ENCODE measurements around the gene SSC5D. TPM values are rescaled to one million over a fixed set of nuclear protein-coding genes. Genes with fewer than 3 reads are reported as not detected.

Gene SSC5D
- total RNA-seq, 1 experiment from 2014 or later, result 1.0 TPM

DNA sequence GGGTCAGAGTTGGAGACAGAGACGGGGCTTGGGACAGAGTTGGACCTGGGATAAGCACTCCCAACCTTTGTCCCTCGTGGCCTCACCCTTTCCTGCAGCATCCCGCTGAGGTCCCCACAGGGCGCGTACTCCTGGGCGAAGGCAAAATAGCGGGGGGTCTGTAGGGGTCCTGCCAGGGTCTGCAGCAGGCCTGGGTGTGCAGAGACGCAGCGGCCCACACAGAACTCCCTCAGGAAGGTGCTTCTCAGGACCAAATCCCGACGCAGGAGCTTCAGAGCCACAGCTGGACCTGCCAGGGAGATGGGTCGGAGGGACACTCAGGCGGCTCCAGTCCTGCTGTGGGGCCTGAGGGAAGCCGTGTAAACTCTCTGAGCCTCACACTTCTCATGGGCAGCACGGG is 55.8 kb downstream of the SSC5D start:
- H3K79me2 ChIP-seq (ENCODE audit: low read length), result no peaks in the 10 kb centered on the region
- no peak overlapping the region for H3K4me2 ChIP-seq (ENCODE audit: low read depth, low read length, poor library complexity, severe bottlenecking)
- no peak overlapping the region for H3K9ac ChIP-seq (ENCODE audit: low read length)
- DNase-seq, result no peak
- H3K36me3 ChIP-seq (ENCODE audit: insufficient read depth, low read length), result no peaks in the 10 kb centered on the region
- no peaks in the 10 kb centered on the region for H4K20me1 ChIP-seq (ENCODE audit: insufficient read depth, low read depth, low read length)
- no peaks in the 10 kb centered on the region for H3K27me3 ChIP-seq (ENCODE audit: low read length)
- H3K9me3 ChIP-seq (ENCODE audit: low read length), result no peaks in the 10 kb centered on the region
- H3K4me3 ChIP-seq (ENCODE audit: low read length), result no peak overlapping the region
- no peaks in the 10 kb centered on the region for H3K4me1 ChIP-seq (ENCODE audit: low read length)
- H3K9me2 ChIP-seq (replicated peaks; ENCODE audit: insufficient read depth, low read length), result no peaks in the 10 kb centered on the region
- H2AFZ ChIP-seq (ENCODE audit: low read length), result no peak overlapping the region
- no peak overlapping the region for H3K27ac ChIP-seq (ENCODE audit: low read length)

DNA sequence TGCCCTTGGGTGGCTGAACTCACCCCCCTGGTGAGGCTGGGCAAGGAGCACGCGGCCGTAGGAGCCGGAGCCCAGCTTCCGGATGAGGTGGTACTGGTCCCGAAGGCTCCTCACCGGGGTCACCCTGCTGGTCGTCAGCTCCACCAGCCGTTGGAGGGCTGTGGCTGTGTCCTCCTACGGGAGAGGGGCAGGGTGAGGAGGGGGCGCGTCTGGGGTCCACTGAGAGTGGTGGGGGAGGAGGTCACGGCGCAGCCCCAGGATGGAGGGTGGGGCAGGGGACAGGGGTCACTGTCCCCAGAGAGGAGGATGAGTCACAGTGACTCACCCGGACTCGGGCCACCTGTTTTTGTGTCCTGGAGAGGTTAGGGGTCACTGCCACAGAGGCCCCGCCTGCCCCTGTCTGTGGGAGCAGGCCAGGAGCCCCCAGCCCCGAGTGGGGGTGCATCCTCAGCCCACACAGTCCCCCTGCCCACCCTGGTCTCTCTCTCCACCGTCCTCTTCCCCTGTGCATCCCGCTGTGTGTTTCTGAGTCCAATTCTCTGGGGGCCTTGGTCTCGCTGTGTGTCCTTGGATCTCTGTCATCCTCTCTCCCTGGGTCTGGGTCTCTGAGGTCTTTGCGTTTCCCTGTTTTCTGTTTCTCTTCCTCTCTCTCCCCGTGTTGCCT is 56.7 kb downstream of the SSC5D start:
- no peak overlapping the region for H3K4me3 ChIP-seq (ENCODE audit: low read length)
- no peaks in the 10 kb centered on the region for H3K27me3 ChIP-seq (ENCODE audit: low read length)
- H4K20me1 ChIP-seq (ENCODE audit: insufficient read depth, low read depth, low read length), result no peaks in the 10 kb centered on the region
- no peak overlapping the region for H3K27ac ChIP-seq (ENCODE audit: low read length)
- no peak overlapping the region for H3K4me2 ChIP-seq (ENCODE audit: low read depth, low read length, poor library complexity, severe bottlenecking)
- no peaks in the 10 kb centered on the region for H3K79me2 ChIP-seq (ENCODE audit: low read length)
- H2AFZ ChIP-seq (ENCODE audit: low read length), result no peak overlapping the region
- no peaks in the 10 kb centered on the region for H3K9me3 ChIP-seq (ENCODE audit: low read length)
- H3K9ac ChIP-seq (ENCODE audit: low read length), result no peak overlapping the region
- no peaks in the 10 kb centered on the region for H3K4me1 ChIP-seq (ENCODE audit: low read length)
- no peaks in the 10 kb centered on the region for H3K9me2 ChIP-seq (replicated peaks; ENCODE audit: insufficient read depth, low read length)
- no peaks in the 10 kb centered on the region for H3K36me3 ChIP-seq (ENCODE audit: insufficient read depth, low read length)
- no peak for DNase-seq

DNA sequence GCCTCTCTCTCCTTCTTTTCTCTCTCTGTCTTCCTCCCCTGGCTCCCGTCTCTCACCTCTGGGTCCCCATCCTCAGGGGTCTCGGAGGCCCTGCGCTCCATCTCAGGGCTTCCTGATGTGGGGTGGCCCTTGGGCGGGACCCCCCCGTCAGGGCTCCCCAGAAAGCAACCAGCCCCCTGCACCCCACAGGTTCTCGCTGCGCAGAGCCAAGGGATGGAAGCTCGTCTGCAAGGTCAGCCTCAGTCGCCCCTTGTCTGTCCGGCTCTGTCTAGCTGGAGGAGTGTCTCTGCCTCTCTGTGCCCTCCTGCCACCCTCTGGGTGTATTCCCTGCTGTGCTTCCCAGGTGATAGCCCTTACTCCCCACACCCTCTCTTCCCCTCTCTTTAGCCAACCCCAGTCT is 57.2 kb downstream of the SSC5D start, which contains the start of gene SBK3:
Gene SBK3, minus strand, starts transcription at position 101 of the 400 bp plus-strand sequence. Its CDS starts 0 bp downstream, at position 101.
- no peak for DNase-seq
- no peak within 1 kb of the TSS for H3K27ac ChIP-seq (ENCODE audit: low read length)
- H3K27me3 ChIP-seq (ENCODE audit: low read length), result no peaks in the 10 kb centered on the region
- H3K79me2 ChIP-seq (ENCODE audit: low read length), result no peaks in the 10 kb centered on the region
- no peaks in the 10 kb centered on the region for H3K4me1 ChIP-seq (ENCODE audit: low read length)
- no peaks in the 10 kb centered on the region for H3K36me3 ChIP-seq (ENCODE audit: insufficient read depth, low read length)
- H3K9me3 ChIP-seq (ENCODE audit: low read length), result no peaks in the 10 kb centered on the region
- no peaks in the 10 kb centered on the region for H4K20me1 ChIP-seq (ENCODE audit: insufficient read depth, low read depth, low read length)
- H3K4me3 ChIP-seq (ENCODE audit: low read length), result no peak within 1 kb of the TSS
- H3K9ac ChIP-seq (ENCODE audit: low read length), result no peak within 1 kb of the TSS
- no peak within 1 kb of the TSS for H2AFZ ChIP-seq (ENCODE audit: low read length)
- H3K4me2 ChIP-seq (ENCODE audit: low read depth, low read length, poor library complexity, severe bottlenecking), result no peak within 1 kb of the TSS
- H3K9me2 ChIP-seq (replicated peaks; ENCODE audit: insufficient read depth, low read length), result no peaks in the 10 kb centered on the region

DNA sequence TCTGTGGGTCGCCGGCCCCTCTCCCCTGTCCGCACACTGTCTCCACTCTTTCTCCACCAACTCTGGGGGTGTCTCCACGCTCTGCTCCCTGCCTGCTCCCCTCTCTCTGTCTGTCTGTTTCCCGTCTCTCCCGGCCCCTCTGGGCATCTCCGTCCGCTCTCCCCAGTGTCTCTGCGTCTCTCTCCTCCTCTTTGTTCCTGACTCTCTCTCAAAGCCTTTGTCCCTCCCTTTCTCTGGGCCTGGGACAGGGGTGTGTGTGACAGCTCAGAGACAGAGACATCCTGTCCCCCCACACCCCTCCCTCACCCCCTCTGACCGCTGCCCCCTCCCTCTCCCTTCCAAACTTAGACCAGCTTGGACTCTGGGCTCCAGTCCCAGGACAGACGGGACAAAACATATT is 57.8 kb downstream of the SSC5D start:
- Histone ChIP-seq H2AFZ (ENCODE audit: low read length) (no peak overlapping the region), H3K4me2 (ENCODE audit: low read depth, low read length, poor library complexity, severe bottlenecking) (no peak overlapping the region), H3K4me3 (ENCODE audit: low read length) (no peak overlapping the region), H3K9me3 (ENCODE audit: low read length) (no peaks in the 10 kb centered on the region), H3K79me2 (ENCODE audit: low read length) (no peaks in the 10 kb centered on the region), H3K36me3 (ENCODE audit: insufficient read depth, low read length) (no peaks in the 10 kb centered on the region), H4K20me1 (ENCODE audit: insufficient read depth, low read depth, low read length) (no peaks in the 10 kb centered on the region), H3K9me2 (replicated peaks; ENCODE audit: insufficient read depth, low read length) (no peaks in the 10 kb centered on the region), H3K9ac (ENCODE audit: low read length) (no peak overlapping the region), H3K4me1 (ENCODE audit: low read length) (no peaks in the 10 kb centered on the region), H3K27me3 (ENCODE audit: low read length) (no peaks in the 10 kb centered on the region), H3K27ac (ENCODE audit: low read length) (no peak overlapping the region)
- DNase-seq, result no peak

DNA sequence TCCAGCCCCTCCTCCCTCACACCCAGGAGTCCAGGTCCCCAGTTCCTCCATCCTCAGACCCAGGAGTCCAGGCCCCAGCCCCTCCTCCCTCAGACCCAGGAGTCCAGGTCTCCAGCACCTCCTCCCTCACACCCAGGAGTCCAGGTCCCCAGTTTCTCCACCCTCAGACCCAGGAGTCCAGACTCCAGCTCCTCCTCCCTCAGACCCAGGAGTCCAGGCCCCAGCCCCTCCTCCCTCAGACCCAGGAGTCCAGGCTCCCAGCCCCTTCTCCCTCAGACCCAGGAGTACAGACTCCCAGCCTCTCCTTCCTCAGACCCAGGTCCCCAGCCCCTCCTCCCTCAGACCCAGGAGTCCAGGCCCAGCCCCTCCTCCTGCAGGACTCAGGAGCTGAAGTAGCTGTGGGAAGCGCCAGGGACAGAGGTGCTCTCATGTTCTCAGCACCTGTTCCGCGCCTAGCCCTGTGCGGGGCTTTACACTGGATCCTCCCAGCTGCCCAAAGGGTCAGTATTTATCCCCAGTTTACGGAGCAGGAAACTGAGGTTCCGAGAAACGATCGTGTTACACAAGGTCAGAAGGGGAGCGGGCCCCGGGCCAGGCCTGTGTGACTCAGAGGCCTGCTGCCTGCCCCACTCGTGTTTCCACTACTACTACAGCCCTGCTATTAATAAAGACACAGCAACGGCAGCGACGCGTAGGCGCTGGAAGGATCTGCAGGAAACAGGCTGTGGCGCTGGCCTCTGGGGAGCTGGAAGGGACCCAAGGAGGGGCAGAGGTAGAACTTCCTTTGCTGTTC is 58.8 kb downstream of the SSC5D start:
- Histone ChIP-seq H3K9me2 (replicated peaks; ENCODE audit: insufficient read depth, low read length) (no peaks in the 10 kb centered on the region), H3K27ac (ENCODE audit: low read length) (no peak overlapping the region), H3K4me3 (ENCODE audit: low read length) (no peak overlapping the region), H3K9ac (ENCODE audit: low read length) (no peak overlapping the region), H3K4me2 (ENCODE audit: low read depth, low read length, poor library complexity, severe bottlenecking) (no peak overlapping the region), H4K20me1 (ENCODE audit: insufficient read depth, low read depth, low read length) (no peaks in the 10 kb centered on the region), H2AFZ (ENCODE audit: low read length) (no peak overlapping the region), H3K27me3 (ENCODE audit: low read length) (no peaks in the 10 kb centered on the region), H3K36me3 (ENCODE audit: insufficient read depth, low read length) (no peaks in the 10 kb centered on the region), H3K9me3 (ENCODE audit: low read length) (no peaks in the 10 kb centered on the region), H3K4me1 (ENCODE audit: low read length) (no peaks in the 10 kb centered on the region), H3K79me2 (ENCODE audit: low read length) (no peaks in the 10 kb centered on the region)
- no peak for DNase-seq

DNA sequence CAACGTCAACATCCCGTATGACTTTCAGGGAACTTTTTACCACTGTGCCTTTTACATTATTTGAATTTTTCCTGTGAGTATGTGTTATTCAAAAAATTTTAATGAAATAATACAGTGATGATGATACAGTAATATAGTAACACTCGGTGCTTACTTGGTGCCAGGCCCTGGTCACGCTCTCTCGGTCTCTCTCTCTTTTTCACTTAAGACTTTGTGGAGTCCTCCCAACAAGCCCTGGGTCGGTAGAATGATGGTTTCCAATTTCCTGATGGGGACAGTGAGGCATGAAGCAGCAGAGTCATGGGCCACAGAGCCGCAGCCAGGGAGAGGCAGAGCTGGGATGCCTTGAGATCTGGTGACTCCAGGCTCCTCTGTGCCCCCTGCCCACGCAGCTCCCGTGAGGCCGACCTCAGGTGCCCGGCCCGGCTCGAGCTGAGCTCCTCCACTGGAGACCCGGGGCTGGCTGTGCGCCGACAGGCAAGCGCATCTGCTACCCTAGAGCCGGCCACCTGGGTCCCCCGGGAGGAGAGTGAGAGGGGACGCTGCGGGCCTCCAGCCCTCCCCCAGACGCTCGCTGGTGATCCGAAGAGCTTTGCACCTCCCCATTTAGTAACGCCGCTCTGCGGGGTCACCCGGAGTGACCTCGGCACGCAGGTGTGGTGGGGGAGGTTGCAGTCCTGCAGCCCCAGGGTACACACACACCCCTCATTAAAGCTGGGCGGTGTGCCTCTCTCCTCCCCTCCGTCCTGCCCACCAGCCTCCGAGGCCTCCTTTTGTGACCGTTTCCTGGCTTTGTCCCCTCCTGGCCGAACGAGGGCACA is 61.5 kb downstream of the SSC5D start:
- Histone ChIP-seq H3K79me2 (ENCODE audit: low read length) (no peaks in the 10 kb centered on the region), H3K4me2 (ENCODE audit: low read depth, low read length, poor library complexity, severe bottlenecking) (no peak overlapping the region), H3K36me3 (ENCODE audit: insufficient read depth, low read length) (no peaks in the 10 kb centered on the region), H3K4me1 (ENCODE audit: low read length) (peaks cover 4% of the 10 kb centered on the region), H3K9ac (ENCODE audit: low read length) (no peak overlapping the region), H3K9me3 (ENCODE audit: low read length) (no peaks in the 10 kb centered on the region), H3K4me3 (ENCODE audit: low read length) (no peak overlapping the region), H3K27ac (ENCODE audit: low read length) (no peak overlapping the region), H3K27me3 (ENCODE audit: low read length) (no peaks in the 10 kb centered on the region), H3K9me2 (replicated peaks; ENCODE audit: insufficient read depth, low read length) (no peaks in the 10 kb centered on the region), H4K20me1 (ENCODE audit: insufficient read depth, low read depth, low read length) (no peaks in the 10 kb centered on the region), H2AFZ (ENCODE audit: low read length) (no peak overlapping the region)
- DNase-seq, result no peak

DNA sequence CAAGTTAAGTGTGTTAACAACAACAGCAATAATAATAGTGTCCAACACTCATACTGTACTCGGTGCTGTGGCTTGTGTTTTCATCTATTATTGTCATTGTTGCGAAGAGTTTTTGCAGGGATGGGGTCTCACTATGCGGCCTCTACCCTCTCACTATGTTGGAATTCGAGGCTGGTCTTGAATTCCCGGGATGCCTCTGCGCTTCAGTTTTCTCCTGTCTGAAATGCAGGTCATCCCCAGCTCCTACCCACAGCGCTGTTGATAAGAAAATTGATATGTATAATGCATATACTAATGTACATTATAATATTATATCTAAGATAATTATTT is 62.0 kb downstream of the SSC5D start:
- no peak overlapping the region for H3K4me2 ChIP-seq (ENCODE audit: low read depth, low read length, poor library complexity, severe bottlenecking)
- no peak overlapping the region for H3K27ac ChIP-seq (ENCODE audit: low read length)
- H3K9me2 ChIP-seq (replicated peaks; ENCODE audit: insufficient read depth, low read length), result no peaks in the 10 kb centered on the region
- no peak overlapping the region for H3K4me3 ChIP-seq (ENCODE audit: low read length)
- no peak overlapping the region for H2AFZ ChIP-seq (ENCODE audit: low read length)
- no peak for DNase-seq
- H3K9ac ChIP-seq (ENCODE audit: low read length), result no peak overlapping the region
- H3K79me2 ChIP-seq (ENCODE audit: low read length), result no peaks in the 10 kb centered on the region
- no peaks in the 10 kb centered on the region for H3K9me3 ChIP-seq (ENCODE audit: low read length)
- H3K27me3 ChIP-seq (ENCODE audit: low read length), result no peaks in the 10 kb centered on the region
- no peaks in the 10 kb centered on the region for H4K20me1 ChIP-seq (ENCODE audit: insufficient read depth, low read depth, low read length)
- H3K4me1 ChIP-seq (ENCODE audit: low read length), result peaks cover 7% of the 10 kb centered on the region
- H3K36me3 ChIP-seq (ENCODE audit: insufficient read depth, low read length), result no peaks in the 10 kb centered on the region

DNA sequence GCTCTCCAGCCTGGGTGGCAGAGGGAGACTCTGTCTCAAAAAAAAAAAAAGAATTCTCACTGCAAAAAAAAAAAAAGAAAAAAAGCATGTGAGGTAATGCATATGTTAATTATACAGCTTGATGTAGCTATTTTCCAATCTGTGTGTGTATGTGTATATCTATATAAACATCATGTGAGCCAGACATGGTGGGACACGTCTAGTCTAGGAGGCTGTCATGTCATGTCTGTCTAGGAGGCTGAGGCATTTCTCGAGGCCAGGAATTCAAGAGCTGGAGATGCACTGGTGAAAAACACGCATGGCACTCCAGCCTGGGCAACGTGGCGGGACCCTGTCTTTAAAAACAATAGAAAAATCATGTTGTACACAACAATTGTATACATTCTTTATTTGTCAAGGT is 64.0 kb downstream of the SSC5D start:
- no peaks in the 10 kb centered on the region for H3K9me2 ChIP-seq (replicated peaks; ENCODE audit: insufficient read depth, low read length)
- H3K9me3 ChIP-seq (ENCODE audit: low read length), result no peaks in the 10 kb centered on the region

More for the DNA sequence above, 64.0 kb downstream of the SSC5D start:
- no peak overlapping the region for H2AFZ ChIP-seq (ENCODE audit: low read length)
- H3K36me3 ChIP-seq (ENCODE audit: insufficient read depth, low read length), result no peaks in the 10 kb centered on the region
- no peak overlapping the region for H3K4me2 ChIP-seq (ENCODE audit: low read depth, low read length, poor library complexity, severe bottlenecking)
- no peak for DNase-seq
- no peaks in the 10 kb centered on the region for H4K20me1 ChIP-seq (ENCODE audit: insufficient read depth, low read depth, low read length)
- no peaks in the 10 kb centered on the region for H3K79me2 ChIP-seq (ENCODE audit: low read length)
- peaks cover 7% of the 10 kb centered on the region for H3K4me1 ChIP-seq (ENCODE audit: low read length)
- H3K4me3 ChIP-seq (ENCODE audit: low read length), result no peak overlapping the region
- H3K27ac ChIP-seq (ENCODE audit: low read length), result no peak overlapping the region
- H3K27me3 ChIP-seq (ENCODE audit: low read length), result no peaks in the 10 kb centered on the region
- no peak overlapping the region for H3K9ac ChIP-seq (ENCODE audit: low read length)
